Ishikawa (cell line): ENCODE measurements around the gene ARID2.

Source experiments
- CEBPB ChIP-seq: IDR thresholded peaks from 2 replicates; pipeline ENCODE4 v1.6.1; 2012
- CREB1 ChIP-seq: IDR thresholded peaks from 2 replicates; pipeline ENCODE4 v1.6.1; 2012; ENCODE audit warnings: low read depth
- EGR1 ChIP-seq: IDR thresholded peaks from 2 replicates; pipeline ENCODE4 v1.6.1; 2012
- EP300 ChIP-seq: IDR thresholded peaks from 2 replicates; pipeline ENCODE4 v1.6.1; 2012; ENCODE audit warnings: borderline replicate concordance
- FOXM1 ChIP-seq: IDR thresholded peaks from 2 replicates; pipeline ENCODE4 v1.6.1; 2012; ENCODE audit warnings: low read depth, borderline replicate concordance
- NFIC ChIP-seq: IDR thresholded peaks from 2 replicates; pipeline ENCODE4 v1.6.1; 2012
- RAD21 ChIP-seq: IDR thresholded peaks from 2 replicates; pipeline ENCODE4 v1.6.1; 2012; ENCODE audit warnings: low read depth
- REST ChIP-seq: IDR thresholded peaks from 2 replicates; pipeline ENCODE4 v1.6.1; 2012; ENCODE audit warnings: low read depth, mild to moderate bottlenecking
- TAF1 ChIP-seq: IDR thresholded peaks from 2 replicates; pipeline ENCODE4 v1.6.1; 2012; ENCODE audit warnings: low read depth, mild to moderate bottlenecking
- TCF12 ChIP-seq: IDR thresholded peaks from 2 replicates; pipeline ENCODE4 v1.6.1; 2012; ENCODE audit warnings: low read depth
- TEAD4 ChIP-seq: IDR thresholded peaks from 2 replicates; pipeline ENCODE4 v1.6.1; 2012
- USF1 ChIP-seq: IDR thresholded peaks from 2 replicates; pipeline ENCODE4 v1.6.1; 2012
- YY1 ChIP-seq: IDR thresholded peaks from 2 replicates; pipeline ENCODE4 v1.6.1; 2012; ENCODE audit warnings: low read depth
- ZBTB7A ChIP-seq: IDR thresholded peaks from 2 replicates; pipeline ENCODE4 v1.6.1; 2012; ENCODE audit warnings: low read depth
- TF ChIP-seq, protein P1 (sequence below): IDR thresholded peaks from 2 replicates; pipeline ENCODE4 v1.6.1; 2012

ARID2 gene

DNA sequence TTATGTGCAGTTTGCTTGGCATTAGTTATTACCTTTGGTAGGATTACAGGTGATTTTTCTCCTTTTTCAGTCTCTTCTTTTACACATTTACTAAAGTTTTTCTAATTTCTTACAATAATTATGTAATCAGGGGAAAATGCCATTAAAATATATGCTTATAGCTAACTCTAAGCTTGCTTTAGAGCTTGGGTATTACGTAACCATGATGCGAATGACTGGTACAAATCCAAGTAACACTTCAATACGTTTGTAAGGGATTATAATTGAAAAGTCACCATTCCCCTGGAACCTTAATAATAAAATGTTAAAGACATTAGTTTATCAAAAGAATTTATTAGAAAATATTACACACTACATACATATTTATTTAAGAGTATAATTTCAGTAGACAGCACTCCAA lies 189.3 kb downstream of the ARID2 start:
- TF ChIP-seq EGR1 (no peak), ZBTB7A (no peak), CEBPB (no peak), TCF12 (no peak), TEAD4 (no peak), EP300 (no peak), TAF1 (no peak)

DNA sequence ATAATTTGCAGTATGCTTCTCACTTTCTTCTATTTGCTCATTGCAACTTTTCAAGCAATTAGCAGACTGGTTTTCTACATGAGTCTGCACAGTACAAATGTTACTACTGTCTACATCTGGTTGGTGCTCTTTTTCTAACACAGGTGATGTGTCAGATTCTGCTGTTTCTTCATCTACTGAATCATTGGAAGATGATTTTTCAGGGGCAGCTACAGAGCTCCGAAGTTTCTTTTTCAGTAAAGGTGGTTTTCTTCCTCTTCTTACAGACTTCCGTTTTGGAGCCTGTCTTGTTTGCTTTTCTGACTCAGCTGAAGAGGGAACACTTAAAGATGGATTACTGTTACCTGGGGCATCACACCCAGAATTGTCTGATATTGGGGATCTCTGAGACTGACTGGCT lies 198.8 kb downstream of the ARID2 start:
- TF ChIP-seq ZBTB7A (no peak), TAF1 (no peak), TEAD4 (no peak), NFIC (no peak), TCF12 (no peak), CREB1 (no peak), REST (no peak), USF1 (no peak), CEBPB (no peak)
- TF ChIP-seq, protein P1, sequence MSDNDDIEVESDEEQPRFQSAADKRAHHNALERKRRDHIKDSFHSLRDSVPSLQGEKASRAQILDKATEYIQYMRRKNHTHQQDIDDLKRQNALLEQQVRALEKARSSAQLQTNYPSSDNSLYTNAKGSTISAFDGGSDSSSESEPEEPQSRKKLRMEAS, result no peak

- TF ChIP-seq YY1, result no peak
- no peak for TF ChIP-seq TCF12
- TF ChIP-seq TAF1, result no peak
- TF ChIP-seq NFIC, result no peak
- TF ChIP-seq, protein P1, result no peak
- TF ChIP-seq USF1, result no peak
- TF ChIP-seq CEBPB, result no peak
- TF ChIP-seq RAD21, result no peak
- TF ChIP-seq FOXM1, result no peak
- TF ChIP-seq EP300, result no peak
- no peak for TF ChIP-seq EGR1
- TF ChIP-seq CREB1, result no peak
- no peak for TF ChIP-seq ZBTB7A
- TF ChIP-seq REST, result no peak
- TF ChIP-seq TEAD4, result no peak
Observed at GRCh38 chr12:45930369-45930768, 200.9 kb downstream of the ARID2 start.

- TF ChIP-seq TCF12 (no peak), TEAD4 (no peak), USF1 (no peak), RAD21 (no peak), EP300 (no peak), FOXM1 (no peak), NFIC (no peak), CEBPB (no peak)
Observed at GRCh38 chr12:45933504-45933903, 204.0 kb downstream of the ARID2 start.

GRCh38 chr12:45934956-45935355 lies 205.4 kb downstream of the ARID2 start:
- no peak for TF ChIP-seq YY1

DNA sequence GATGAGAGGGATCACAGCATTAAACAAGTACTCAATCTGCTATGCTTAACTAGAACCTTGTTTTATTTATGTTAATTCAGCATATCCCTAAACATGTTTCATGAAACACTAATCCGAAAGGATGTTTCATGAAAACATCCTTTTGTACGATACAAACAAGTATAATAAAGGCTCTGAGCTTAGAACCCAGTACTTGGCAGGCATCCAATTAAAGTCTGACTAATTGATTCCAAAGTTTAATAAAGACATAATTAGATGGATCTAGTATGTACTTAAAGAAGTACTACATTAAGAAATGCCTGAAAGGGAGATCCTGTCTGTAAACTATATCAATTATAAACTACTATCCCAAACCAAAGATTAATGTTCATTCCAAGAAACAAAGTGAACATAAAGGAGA lies 209.1 kb downstream of the ARID2 start:
- TF ChIP-seq FOXM1 (no peak), EP300 (no peak), CEBPB (no peak), YY1 (no peak), TEAD4 (no peak), EGR1 (no peak), TAF1 (no peak)

GRCh38 chr12:45939759-45940158 lies 210.3 kb downstream of the ARID2 start:
- TF ChIP-seq RAD21, result no peak
- no peak for TF ChIP-seq TAF1
- no peak for TF ChIP-seq CREB1
- TF ChIP-seq, protein P1, result no peak
- no peak for TF ChIP-seq EGR1
- no peak for TF ChIP-seq YY1
- TF ChIP-seq NFIC, result no peak
- TF ChIP-seq TEAD4, result no peak
- TF ChIP-seq FOXM1, result no peak
- TF ChIP-seq TCF12, result no peak
- TF ChIP-seq ZBTB7A, result no peak
- no peak for TF ChIP-seq REST
- no peak for TF ChIP-seq CEBPB
